DOHH2 (cell line): ENCODE measurements around the gene LBHD1.
A peak's percentile ranks its signal among the peaks of the same experiment; 100 is the strongest.

Experiments
- H3F3A ChIP-seq: fragments of 200-600 bp; sonication (generic), shearing (Covaris generic); 2 replicates; pipeline ENCODE4 v1.6.0; 2016; ENCODE audit warnings: antibody characterized with exemption, mild to moderate bottlenecking; ENCODE audit not compliant: control insufficient read depth, insufficient read depth
- H3K27ac ChIP-seq: fragments of 200-600 bp; sonication (generic); 2 replicates; pipeline ENCODE4 v1.5.1; 2014; ENCODE audit warnings: low read depth, mild to moderate bottlenecking, low read length, moderate library complexity
- H3K27me3 ChIP-seq: fragments of 200-600 bp; sonication (generic); 2 replicates; pipeline ENCODE4 v1.6.1; 2014; ENCODE audit warnings: mild to moderate bottlenecking, low read length, mixed read lengths; ENCODE audit not compliant: control insufficient read depth
- H3K36me3 ChIP-seq: fragments of 200-600 bp; sonication (generic); 2 replicates; pipeline ENCODE4 v1.6.1; 2014; ENCODE audit warnings: mild to moderate bottlenecking, low read length, moderate library complexity, mixed read lengths; ENCODE audit not compliant: control insufficient read depth
- H3K4me1 ChIP-seq: fragments of 200-600 bp; sonication (generic); 2 replicates; pipeline ENCODE4 v1.6.1; 2014; ENCODE audit warnings: mild to moderate bottlenecking, low read length, mixed read lengths; ENCODE audit not compliant: control insufficient read depth
- H3K4me2 ChIP-seq: fragments of 200-600 bp; sonication (generic); 2 replicates; pipeline ENCODE4 v1.6.0; 2014; ENCODE audit warnings: mild to moderate bottlenecking, low read length, moderate library complexity
- H3K4me3 ChIP-seq: fragments of 200-600 bp; sonication (generic); 2 replicates; pipeline ENCODE4 v1.5.1; 2014; ENCODE audit warnings: mild to moderate bottlenecking, low read length, mixed read lengths
- H3K79me2 ChIP-seq: fragments of 200-600 bp; sonication (generic); 2 replicates; pipeline ENCODE4 v1.6.1; 2014; ENCODE audit warnings: mild to moderate bottlenecking, low read length, mixed read lengths; ENCODE audit not compliant: control insufficient read depth
- H3K9me2 ChIP-seq: fragments of 200-600 bp; sonication (generic); replicated peaks from 2 replicates; pipeline ENCODE4 v1.6.1; 2014; ENCODE audit warnings: mild to moderate bottlenecking, low read length, mixed read lengths; ENCODE audit not compliant: control insufficient read depth
- H3K9me3 ChIP-seq: fragments of 200-600 bp; sonication (generic); 2 replicates; pipeline ENCODE4 v1.6.1; 2014; ENCODE audit warnings: antibody characterized with exemption, low read length, mixed read lengths; ENCODE audit not compliant: control insufficient read depth, insufficient read depth
- H4K20me1 ChIP-seq: fragments of 200-600 bp; sonication (generic); 2 replicates; pipeline ENCODE4 v1.6.0; 2014; ENCODE audit warnings: low read depth, mild to moderate bottlenecking, antibody characterized with exemption, low read length, moderate library complexity; ENCODE audit not compliant: control insufficient read depth, insufficient read depth
- CTCF ChIP-seq: fragments of 200-600 bp; sonication (generic); IDR thresholded peaks from one replicate; pipeline ENCODE4 v1.5.1; 2014; ENCODE audit warnings: antibody characterized with exemption, mild to moderate bottlenecking, low read depth, low read length; ENCODE audit not compliant: poor library complexity, severe bottlenecking
- EZH2phosphoT487 ChIP-seq: fragments of 200-600 bp; sonication (generic); IDR thresholded peaks from 2 replicates; pipeline ENCODE4 v1.6.1; 2017; ENCODE audit warnings: borderline replicate concordance, mild to moderate bottlenecking, antibody characterized with exemption, low read length, moderate library complexity, mixed read lengths

The LBHD1 gene

DNA sequence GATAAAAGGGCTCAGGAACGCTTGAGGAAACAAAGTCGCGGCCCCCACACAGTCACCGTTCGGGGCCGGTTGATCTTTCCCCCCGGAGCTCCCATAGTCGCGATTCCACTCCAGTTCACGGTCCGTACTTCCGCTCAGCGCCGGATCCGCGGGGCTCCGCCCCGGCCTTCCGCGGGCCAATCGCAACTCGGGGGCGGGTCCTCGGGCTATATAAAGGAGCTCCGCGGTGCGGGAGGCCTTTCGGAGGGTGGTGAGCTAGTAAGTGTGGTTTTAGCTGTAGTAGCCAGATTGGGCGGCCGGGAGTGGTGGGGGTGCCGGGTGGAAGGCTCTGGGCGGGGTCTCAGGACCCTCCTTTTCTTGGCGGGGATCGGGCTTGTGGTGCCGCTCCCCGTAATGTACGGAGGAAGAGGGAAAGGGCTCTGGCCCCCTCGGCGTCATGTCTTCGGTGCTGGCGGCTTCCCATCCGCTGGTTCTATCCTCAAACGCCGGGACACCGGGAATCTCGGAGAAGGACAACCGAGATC, 6.9 kb downstream of the LBHD1 start, which contains the start of the genes C11orf98 and CSKMT:
Gene C11orf98, minus strand, starts transcription at position 136 of the 524 bp plus-strand sequence. Its CDS starts 41 bp downstream, at position 95.
Gene CSKMT, plus strand, starts transcription at position 238 of the 524 bp plus-strand sequence. CDS start 568 bp downstream, outside the sequence.
- H4K20me1 ChIP-seq: peaks cover 12% of the 10 kb centered on the region
- H3K27ac ChIP-seq: peak within 1 kb of the TSS; percentile 92
- H3K36me3 ChIP-seq: peaks cover 70% of the 10 kb centered on the region
- H3K4me1 ChIP-seq: peaks cover 42% of the 10 kb centered on the region
- TF ChIP-seq CTCF (no peak), EZH2phosphoT487 (no peak)
- H3K4me2 ChIP-seq: peak within 1 kb of the TSS; percentile 99
- H3K4me3 ChIP-seq: peak within 1 kb of the TSS; percentile 98
- no peaks in the 10 kb centered on the region for H3K27me3 ChIP-seq
- peaks cover 46% of the 10 kb centered on the region for H3F3A ChIP-seq
- H3K9me2 ChIP-seq: no peaks in the 10 kb centered on the region
- H3K9me3 ChIP-seq: no peaks in the 10 kb centered on the region
- peaks cover 67% of the 10 kb centered on the region for H3K79me2 ChIP-seq

DNA sequence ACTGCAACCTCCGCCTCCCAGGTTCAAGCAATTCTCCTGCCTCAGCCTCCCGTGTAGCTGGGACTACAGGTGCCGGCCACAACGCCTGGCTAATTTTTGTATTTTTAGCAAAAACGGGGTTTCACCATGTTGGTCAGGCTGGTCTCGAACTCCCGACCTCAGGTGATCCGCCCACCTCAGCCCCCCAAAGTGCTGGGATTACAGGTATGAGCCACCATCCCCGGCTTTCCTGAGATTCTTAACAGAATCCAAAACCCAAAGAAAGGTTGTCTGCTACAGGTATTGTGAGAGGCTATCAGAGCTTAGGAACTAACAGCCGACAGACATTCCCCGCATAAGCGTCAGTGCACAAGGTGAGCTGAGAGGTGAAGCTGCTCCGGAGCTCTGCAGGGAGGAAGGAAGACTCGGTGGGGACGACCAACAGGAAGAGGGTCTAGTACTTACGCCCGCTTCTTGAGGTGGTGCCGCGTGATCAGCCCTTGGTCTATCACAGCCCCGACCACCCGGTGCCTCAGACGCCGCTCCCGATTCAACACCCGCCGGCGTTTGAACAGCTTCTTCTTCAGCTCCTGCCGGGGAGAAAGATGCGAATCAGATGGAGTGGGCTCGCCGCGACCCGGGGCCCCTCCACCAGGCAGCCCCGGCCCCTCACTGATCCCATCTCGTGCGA, 7.5 kb downstream of the LBHD1 start:
- H3K36me3 ChIP-seq: peaks cover 64% of the 10 kb centered on the region
- peaks cover 36% of the 10 kb centered on the region for H3K4me1 ChIP-seq
- H3K9me2 ChIP-seq: no peaks in the 10 kb centered on the region
- peak overlapping the region; percentile 99 for H3K4me2 ChIP-seq
- no peaks in the 10 kb centered on the region for H3K27me3 ChIP-seq
- no peaks in the 10 kb centered on the region for H3K9me3 ChIP-seq
- peak overlapping the region; percentile 92 for H3K27ac ChIP-seq
- peaks cover 61% of the 10 kb centered on the region for H3K79me2 ChIP-seq
- peaks cover 12% of the 10 kb centered on the region for H4K20me1 ChIP-seq
- H3F3A ChIP-seq: peaks cover 42% of the 10 kb centered on the region
- TF ChIP-seq EZH2phosphoT487: no peak
- no peak for TF ChIP-seq CTCF
- peak overlapping the region; percentile 98 for H3K4me3 ChIP-seq

GRCh38 chr11:62656796-62657429, 15.2 kb downstream of the LBHD1 start:
- H3K9me2 ChIP-seq: no peaks in the 10 kb centered on the region
- H3K36me3 ChIP-seq: peaks cover 15% of the 10 kb centered on the region
- H3K27me3 ChIP-seq: no peaks in the 10 kb centered on the region
- no peak overlapping the region for H3K4me3 ChIP-seq
- H3K4me2 ChIP-seq: no peak overlapping the region
- H3K9me3 ChIP-seq: no peaks in the 10 kb centered on the region
- TF ChIP-seq EZH2phosphoT487: no peak
- no peak for TF ChIP-seq CTCF
- peaks cover 18% of the 10 kb centered on the region for H3F3A ChIP-seq
- no peaks in the 10 kb centered on the region for H4K20me1 ChIP-seq
- H3K4me1 ChIP-seq: peaks cover 18% of the 10 kb centered on the region
- H3K79me2 ChIP-seq: peaks cover 13% of the 10 kb centered on the region
- no peak overlapping the region for H3K27ac ChIP-seq
